Measurements from ENCODE around the gene SHISA6. TPM values are rescaled to one million over a fixed set of nuclear protein-coding genes. Genes with fewer than 3 reads are reported as not detected.
A peak's percentile ranks its signal among the peaks of the same experiment; 100 is the strongest.

SHISA6 gene
- total and polyA plus RNA-seq, 8 donors: 0.16 to 1.3 (median 0.40) TPM

DNA sequence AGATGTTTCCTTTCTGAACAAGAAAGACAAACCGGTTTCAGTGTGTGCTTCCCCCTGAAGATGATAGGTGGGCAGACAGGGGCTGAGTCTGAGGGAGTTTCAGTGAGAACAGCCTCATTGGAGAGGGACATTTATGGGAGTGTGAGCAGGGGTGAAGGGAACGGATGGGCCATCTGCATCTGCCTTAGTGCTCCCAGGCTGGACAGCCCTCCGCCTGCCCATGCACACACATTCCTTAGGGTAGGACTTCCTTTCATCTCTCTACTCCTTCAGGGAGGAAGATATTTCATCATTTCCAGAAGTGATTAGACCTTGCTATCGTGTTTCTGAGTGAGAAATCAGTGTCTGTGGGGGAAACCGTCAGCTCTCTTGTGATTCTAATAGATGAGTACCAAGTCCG lies 3.8 kb downstream of the SHISA6 start:
- intact Hi-C loops (cut with DNase I): no loop called here
- DNase-seq (no peak), FAIRE-seq (no peak), ATAC-seq (no peak)
- H3K9me3 ChIP-seq: no peaks in the 10 kb centered on the region
- H3K27ac ChIP-seq: no peak overlapping the region
- 45 to 55% methylated on average over 6 of the region's 6 CpGs for WGBS, 2 donors
- H3K36me3 ChIP-seq: no peaks in the 10 kb centered on the region
- TF ChIP-seq, protein P1, sequence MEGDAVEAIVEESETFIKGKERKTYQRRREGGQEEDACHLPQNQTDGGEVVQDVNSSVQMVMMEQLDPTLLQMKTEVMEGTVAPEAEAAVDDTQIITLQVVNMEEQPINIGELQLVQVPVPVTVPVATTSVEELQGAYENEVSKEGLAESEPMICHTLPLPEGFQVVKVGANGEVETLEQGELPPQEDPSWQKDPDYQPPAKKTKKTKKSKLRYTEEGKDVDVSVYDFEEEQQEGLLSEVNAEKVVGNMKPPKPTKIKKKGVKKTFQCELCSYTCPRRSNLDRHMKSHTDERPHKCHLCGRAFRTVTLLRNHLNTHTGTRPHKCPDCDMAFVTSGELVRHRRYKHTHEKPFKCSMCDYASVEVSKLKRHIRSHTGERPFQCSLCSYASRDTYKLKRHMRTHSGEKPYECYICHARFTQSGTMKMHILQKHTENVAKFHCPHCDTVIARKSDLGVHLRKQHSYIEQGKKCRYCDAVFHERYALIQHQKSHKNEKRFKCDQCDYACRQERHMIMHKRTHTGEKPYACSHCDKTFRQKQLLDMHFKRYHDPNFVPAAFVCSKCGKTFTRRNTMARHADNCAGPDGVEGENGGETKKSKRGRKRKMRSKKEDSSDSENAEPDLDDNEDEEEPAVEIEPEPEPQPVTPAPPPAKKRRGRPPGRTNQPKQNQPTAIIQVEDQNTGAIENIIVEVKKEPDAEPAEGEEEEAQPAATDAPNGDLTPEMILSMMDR (IDR thresholded peaks at IDR 0.05): no peak
- no peaks in the 10 kb centered on the region for H3K4me1 ChIP-seq
- no peak overlapping the region for H3K4me3 ChIP-seq
- H3K27me3 ChIP-seq: no peaks in the 10 kb centered on the region

DNA sequence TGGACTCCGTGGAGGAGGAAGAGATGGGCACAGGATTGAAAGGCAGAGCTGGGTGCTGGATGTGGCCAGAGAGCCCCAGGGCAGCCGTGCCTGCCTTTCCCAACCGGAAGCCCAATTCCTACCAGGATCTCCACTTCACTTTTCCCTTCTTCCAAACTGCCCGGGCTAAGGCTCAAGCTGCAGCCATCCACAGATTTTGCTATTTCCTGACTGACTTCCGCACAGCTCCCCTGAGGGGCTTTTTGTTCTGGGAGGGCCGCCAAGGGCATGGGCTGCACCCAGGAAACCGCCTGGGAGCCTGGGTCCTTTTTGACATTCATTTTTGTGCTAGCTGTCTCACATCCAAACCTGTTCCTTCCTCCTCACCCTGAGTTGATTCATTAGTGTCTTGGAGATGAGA lies 4.2 kb downstream of the SHISA6 start:
- no peak overlapping the region for H3K4me3 ChIP-seq
- ATAC-seq (no peak), FAIRE-seq (no peak), DNase-seq (no peak)
- 52 to 64% methylated on average over 7 of the region's 7 CpGs for WGBS, 2 donors
- TF ChIP-seq, protein P1 (IDR thresholded peaks at IDR 0.05): no peak
- intact Hi-C loops (cut with DNase I): no loop called here
- H3K27me3 ChIP-seq: no peaks in the 10 kb centered on the region
- H3K4me1 ChIP-seq: no peaks in the 10 kb centered on the region
- H3K27ac ChIP-seq: no peak overlapping the region
- H3K9me3 ChIP-seq: no peaks in the 10 kb centered on the region
- H3K36me3 ChIP-seq: no peaks in the 10 kb centered on the region

DNA sequence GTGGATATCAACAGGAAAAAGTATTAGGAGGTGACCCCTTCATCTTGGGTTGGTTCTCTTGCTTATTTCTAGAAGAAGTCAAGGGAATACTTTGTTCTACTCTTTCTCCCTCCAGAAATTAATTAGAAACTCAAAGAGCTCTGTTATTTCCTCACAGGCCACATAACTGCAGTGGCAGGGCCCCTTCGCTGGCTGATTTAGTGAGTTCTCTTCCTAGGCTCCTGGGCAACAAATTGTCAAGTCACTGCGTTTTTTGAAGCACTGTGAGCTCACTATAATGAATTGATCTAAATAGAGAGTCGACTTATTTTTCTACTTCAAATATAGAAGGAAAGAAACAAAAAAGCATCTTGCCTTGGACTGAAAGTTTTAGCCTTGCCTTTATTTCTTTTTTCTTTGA lies 4.8 kb downstream of the SHISA6 start:
- Histone ChIP-seq H3K27ac (no peak overlapping the region), H3K9me3 (no peaks in the 10 kb centered on the region), H3K4me1 (no peaks in the 10 kb centered on the region), H3K36me3 (no peaks in the 10 kb centered on the region), H3K4me3 (no peak overlapping the region), H3K27me3 (no peaks in the 10 kb centered on the region)
- TF ChIP-seq, protein P1 (IDR thresholded peaks at IDR 0.05): no peak
- intact Hi-C loops (cut with DNase I): no loop called here
- no peak for ATAC-seq
- FAIRE-seq: no peak
- no peak for DNase-seq
- WGBS, 2 donors: 39 to 64% methylated on average over 3 of the region's 3 CpGs

DNA sequence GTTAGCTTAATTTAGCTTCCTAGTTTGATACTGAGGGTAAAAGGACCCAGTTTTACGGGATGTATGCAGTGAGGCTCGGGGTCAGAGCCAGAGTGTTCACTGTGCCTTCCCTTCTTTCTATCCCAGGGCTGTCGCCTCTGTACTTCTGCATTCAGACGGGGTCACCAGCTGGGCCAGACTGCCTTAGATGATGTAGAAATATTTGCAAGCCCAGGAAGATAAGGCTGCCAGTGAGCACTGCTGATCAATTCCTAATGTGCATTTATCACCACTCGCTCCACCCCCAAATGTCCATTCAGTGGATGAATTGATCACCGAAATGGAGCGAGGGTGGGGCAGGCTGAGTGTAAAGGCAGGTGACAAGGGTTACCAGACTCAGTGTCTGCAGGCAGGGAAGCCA lies 9.1 kb downstream of the SHISA6 start:
- WGBS, 2 donors: 20 to 23% methylated on average over 7 of the region's 7 CpGs

DNA sequence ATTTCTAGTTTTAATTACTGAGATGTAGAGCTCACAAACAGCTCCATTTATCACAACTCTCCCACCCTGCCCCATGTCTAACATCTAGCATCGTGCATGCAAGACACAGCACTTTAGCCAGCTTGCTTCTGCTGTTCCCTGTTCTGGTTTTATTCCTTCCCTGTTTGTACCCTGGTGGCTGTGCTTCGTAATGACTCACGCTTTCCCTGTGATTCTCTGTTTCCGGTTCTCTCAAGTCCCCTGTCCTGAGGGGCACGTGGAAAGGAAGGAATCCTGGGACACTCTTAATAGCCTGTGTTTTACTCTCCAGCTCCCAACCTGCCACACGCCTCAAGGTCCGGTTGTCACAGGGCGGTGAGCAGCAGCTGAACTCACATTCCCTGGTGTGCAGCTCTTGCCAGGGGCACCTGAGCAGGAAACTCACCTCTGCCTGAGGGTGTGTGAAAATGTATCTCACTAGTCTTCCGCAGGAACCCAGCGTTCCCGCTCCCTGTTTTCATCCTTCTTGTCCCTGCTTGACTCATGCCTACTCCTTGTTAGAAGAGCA lies 10.6 kb downstream of the SHISA6 start:
- intact Hi-C loops (cut with DNase I): no loop called here
- no peak for DNase-seq
- no peaks in the 10 kb centered on the region for H3K36me3 ChIP-seq
- H3K27ac ChIP-seq: no peak overlapping the region
- H3K4me1 ChIP-seq: no peaks in the 10 kb centered on the region
- no peak overlapping the region for H3K4me3 ChIP-seq
- no peak for FAIRE-seq
- 28 to 34% methylated on average over 11 of the region's 11 CpGs for WGBS, 2 donors
- peak in 3 of 4 donors; percentile 16 to 36 (median 33) for ATAC-seq
- no peaks in the 10 kb centered on the region for H3K9me3 ChIP-seq
- TF ChIP-seq, protein P1 (IDR thresholded peaks at IDR 0.05): no peak
- no peaks in the 10 kb centered on the region for H3K27me3 ChIP-seq

More for the DNA sequence above, 9.1 kb downstream of the SHISA6 start:
- FAIRE-seq: no peak
- H3K4me3 ChIP-seq: no peak overlapping the region
- H3K27me3 ChIP-seq: no peaks in the 10 kb centered on the region
- ATAC-seq: peak in 2 of 4 donors; percentile 21 to 44
- H3K27ac ChIP-seq: peak overlapping the region in 1 of 4 donors; percentile 1
- intact Hi-C loops (cut with DNase I): no loop called here
- TF ChIP-seq, protein P1 (IDR thresholded peaks at IDR 0.05): no peak
- H3K36me3 ChIP-seq: no peaks in the 10 kb centered on the region
- no peaks in the 10 kb centered on the region for H3K4me1 ChIP-seq
- DNase-seq: no peak
- no peaks in the 10 kb centered on the region for H3K9me3 ChIP-seq
